H1 (cell line): ENCODE data around the gene ASAP2.

ENCODE experiments used
- CEBPB ChIP-seq: IDR thresholded peaks from 2 replicates; pipeline ENCODE4 v1.6.1; 2012; ENCODE audit warnings: low read depth, low read length
- CHD2 ChIP-seq: IDR thresholded peaks from 2 replicates; pipeline ENCODE4 v1.6.1; 2012; ENCODE audit warnings: low read length, improper control_type of control experiment
- POLR2A ChIP-seq, 2 experiments: IDR thresholded peaks; 1 replicate in 1 of 2; 2 replicates in 1 of 2; pipeline ENCODE4 v1.6.1; 2011; ENCODE audit warnings: low read depth in 2 of 2, low read length in 2 of 2, mild to moderate bottlenecking in 2 of 2; ENCODE audit errors: control extremely low read depth in 1 of 2
- RAD21 ChIP-seq, 2 experiments: IDR thresholded peaks in 1 of 2; conservative IDR thresholded peaks in 1 of 2; 2 replicates each; pipeline ENCODE4 v1.6.1; 2011; ENCODE audit warnings: low read depth in 2 of 2, low read length in 2 of 2, improper control_type of control experiment in 1 of 2, inconsistent platforms in 1 of 2, mild to moderate bottlenecking in 1 of 2, moderate library complexity in 1 of 2
- TAF1 ChIP-seq: IDR thresholded peaks from 2 replicates; pipeline ENCODE4 v1.6.1; 2011; ENCODE audit warnings: mild to moderate bottlenecking, low read depth, low read length
- TAF7 ChIP-seq: optimal IDR thresholded peaks from 2 replicates; pipeline ENCODE3; 2011; ENCODE audit warnings: low read depth, mild to moderate bottlenecking, inconsistent platforms, low read length, moderate library complexity, borderline replicate concordance
- TF ChIP-seq, protein P1 (sequence below): IDR thresholded peaks from 2 replicates; pipeline ENCODE4 v1.6.1; 2012; ENCODE audit warnings: inconsistent platforms
- TF ChIP-seq, protein P2 (sequence below), 3 experiments: IDR thresholded peaks; 1 replicate in 2 of 3; 2 replicates in 1 of 3; pipeline versions ENCODE4 v1.5.1 to v1.6.1; 2011; ENCODE audit warnings: low read length in 3 of 3, mild to moderate bottlenecking in 3 of 3, inconsistent platforms in 2 of 3, low read depth in 1 of 3, moderate library complexity in 1 of 3; ENCODE audit not compliant: insufficient read depth in 1 of 3; ENCODE audit errors: control extremely low read depth in 1 of 3

DNA sequence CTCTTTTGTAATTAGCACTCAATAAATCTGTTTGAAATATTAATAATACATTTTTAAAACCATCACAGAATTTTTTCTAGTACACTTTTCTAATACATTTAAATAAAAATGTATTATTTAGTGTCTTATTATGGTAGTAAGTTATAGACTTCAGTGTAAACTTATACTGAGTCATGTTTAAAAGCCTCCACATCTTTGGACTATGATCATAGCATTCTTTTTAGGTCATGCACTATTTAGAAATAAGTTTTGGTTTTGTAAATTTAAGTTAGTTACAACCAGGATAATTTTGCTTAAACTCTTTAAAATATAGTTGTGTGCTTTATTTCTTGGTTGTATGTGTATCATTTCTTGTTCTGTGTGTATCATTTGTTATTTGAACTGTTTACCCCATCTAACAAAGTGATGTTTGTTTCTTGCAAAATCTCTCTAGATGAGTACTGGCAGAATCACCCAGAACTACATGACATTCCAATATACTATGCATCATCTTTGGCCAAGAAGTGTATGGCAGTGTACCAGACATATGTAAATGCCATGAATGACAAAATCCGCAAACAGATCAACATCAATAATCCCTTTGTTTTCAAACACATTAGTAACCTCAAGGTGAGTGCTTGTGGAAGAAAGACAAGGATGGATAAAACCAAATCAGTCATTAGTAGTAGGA, 233.6 kb downstream of the ASAP2 start:
- TF ChIP-seq RAD21 (IDR thresholded peaks at IDR 0.05 in 1 of 2, conservative IDR thresholded peaks at IDR 0.05 in 1 of 2; ENCODE audit: low read depth in 2 of 2, low read length in 2 of 2): no peak
- TF ChIP-seq, protein P1, sequence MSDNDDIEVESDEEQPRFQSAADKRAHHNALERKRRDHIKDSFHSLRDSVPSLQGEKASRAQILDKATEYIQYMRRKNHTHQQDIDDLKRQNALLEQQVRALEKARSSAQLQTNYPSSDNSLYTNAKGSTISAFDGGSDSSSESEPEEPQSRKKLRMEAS: no peak
- TF ChIP-seq, protein P2, sequence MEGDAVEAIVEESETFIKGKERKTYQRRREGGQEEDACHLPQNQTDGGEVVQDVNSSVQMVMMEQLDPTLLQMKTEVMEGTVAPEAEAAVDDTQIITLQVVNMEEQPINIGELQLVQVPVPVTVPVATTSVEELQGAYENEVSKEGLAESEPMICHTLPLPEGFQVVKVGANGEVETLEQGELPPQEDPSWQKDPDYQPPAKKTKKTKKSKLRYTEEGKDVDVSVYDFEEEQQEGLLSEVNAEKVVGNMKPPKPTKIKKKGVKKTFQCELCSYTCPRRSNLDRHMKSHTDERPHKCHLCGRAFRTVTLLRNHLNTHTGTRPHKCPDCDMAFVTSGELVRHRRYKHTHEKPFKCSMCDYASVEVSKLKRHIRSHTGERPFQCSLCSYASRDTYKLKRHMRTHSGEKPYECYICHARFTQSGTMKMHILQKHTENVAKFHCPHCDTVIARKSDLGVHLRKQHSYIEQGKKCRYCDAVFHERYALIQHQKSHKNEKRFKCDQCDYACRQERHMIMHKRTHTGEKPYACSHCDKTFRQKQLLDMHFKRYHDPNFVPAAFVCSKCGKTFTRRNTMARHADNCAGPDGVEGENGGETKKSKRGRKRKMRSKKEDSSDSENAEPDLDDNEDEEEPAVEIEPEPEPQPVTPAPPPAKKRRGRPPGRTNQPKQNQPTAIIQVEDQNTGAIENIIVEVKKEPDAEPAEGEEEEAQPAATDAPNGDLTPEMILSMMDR (IDR thresholded peaks at IDR 0.05; ENCODE audit: control extremely low read depth in 1 of 3, insufficient read depth in 1 of 3, low read depth in 1 of 3, low read length in 3 of 3): no peak
- TF ChIP-seq TAF7: no peak
- TF ChIP-seq TAF1: no peak
- TF ChIP-seq POLR2A (IDR thresholded peaks at IDR 0.05; ENCODE audit: control extremely low read depth in 1 of 2, low read depth in 2 of 2, low read length in 2 of 2): no peak
- TF ChIP-seq CHD2: no peak
- no peak for TF ChIP-seq CEBPB
